Measurements from ENCODE around the gene CYB5B. TPM values are rescaled to one million over a fixed set of nuclear protein-coding genes. Genes with fewer than 3 reads are reported as not detected.

Gene CYB5B
- 79.3 and 107 TPM in 2 replicates for total RNA-seq (2014; rRNA removed; shearing (Covaris generic))
- polyA plus RNA-seq (2014; cell fraction: nucleus; rRNA removed) = 33.5 and 41.9 TPM in 2 replicates

DNA sequence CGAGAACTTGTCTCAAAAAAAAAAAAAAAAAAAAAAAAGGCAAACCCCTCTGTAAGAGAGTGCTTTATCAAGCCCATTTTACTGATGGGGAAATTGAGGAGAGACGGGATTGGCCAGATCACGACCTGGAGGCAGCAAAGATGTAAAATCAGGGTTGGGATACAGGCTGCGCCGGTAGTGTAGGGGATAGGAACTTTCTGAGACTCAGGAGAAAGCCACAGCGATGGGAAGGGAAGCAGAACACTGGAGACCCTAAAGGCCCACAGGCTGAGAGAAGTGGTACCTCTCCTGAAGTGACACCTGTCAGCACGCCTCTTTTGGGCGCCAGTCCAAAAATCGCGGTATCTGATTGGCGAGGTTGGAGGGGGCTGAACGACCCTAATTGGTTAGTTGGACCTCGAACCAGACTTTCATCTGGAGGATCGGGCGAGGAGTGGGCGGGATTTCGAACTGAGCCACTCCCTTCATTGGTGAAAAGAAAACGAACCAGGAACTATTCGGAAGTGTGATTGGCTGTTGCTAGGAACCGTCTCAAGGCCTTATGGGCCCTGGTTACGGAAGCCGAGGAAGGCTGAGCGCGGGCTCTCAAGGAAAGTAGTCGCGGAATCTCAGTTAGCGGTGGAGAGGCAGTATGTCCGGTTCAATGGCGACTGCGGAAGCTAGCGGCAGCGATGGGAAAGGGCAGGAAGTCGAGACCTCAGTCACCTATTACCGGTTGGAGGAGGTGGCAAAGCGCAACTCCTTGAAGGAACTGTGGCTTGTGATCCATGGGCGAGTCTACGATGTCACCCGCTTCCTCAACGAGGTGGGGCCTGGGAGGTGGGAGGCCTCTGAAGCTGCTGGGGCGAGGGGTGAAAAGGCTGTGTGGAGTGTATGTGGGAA is at the start of gene CYB5B:
Gene CYB5B, plus strand, starts transcription at position 567 of the 882 bp plus-strand sequence. Its CDS starts 65 bp downstream, at position 632.
- DNase-seq (ENCODE audit: extremely low read depth, low read depth) = peak; percentile 95

GRCh38 chr16:69376393-69377059 is 47.9 kb upstream of the CYB5B start:
- DNase-seq (ENCODE audit: extremely low read depth, low read depth) = no peak

- DNase-seq (ENCODE audit: extremely low read depth, low read depth) = no peak
Measured at GRCh38 chr16:69378036-69378435, 46.4 kb upstream of the CYB5B start.

- no peak for DNase-seq (ENCODE audit: extremely low read depth, low read depth)
Measured at GRCh38 chr16:69378760-69379159, 45.7 kb upstream of the CYB5B start.

DNA sequence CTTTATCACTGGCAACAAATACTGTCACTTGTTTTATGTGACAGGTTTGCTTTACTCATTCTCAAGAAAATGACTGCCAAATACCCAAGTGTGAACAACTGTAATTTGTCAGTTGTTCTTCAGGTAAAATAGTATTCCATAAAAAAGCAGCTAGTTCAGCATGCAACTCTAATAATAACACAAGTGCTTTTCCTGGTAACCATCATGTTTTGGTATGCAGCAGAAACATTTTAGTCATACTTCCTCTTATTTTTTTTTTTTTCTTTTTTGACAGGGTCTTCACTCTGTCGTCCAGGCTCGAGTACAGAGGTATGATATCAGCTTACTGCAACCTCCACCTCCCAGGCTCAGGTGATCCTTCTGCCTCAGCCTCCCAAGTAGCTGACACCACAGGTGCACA is 43.2 kb upstream of the CYB5B start:
- no peak for DNase-seq (ENCODE audit: extremely low read depth, low read depth)

DNA sequence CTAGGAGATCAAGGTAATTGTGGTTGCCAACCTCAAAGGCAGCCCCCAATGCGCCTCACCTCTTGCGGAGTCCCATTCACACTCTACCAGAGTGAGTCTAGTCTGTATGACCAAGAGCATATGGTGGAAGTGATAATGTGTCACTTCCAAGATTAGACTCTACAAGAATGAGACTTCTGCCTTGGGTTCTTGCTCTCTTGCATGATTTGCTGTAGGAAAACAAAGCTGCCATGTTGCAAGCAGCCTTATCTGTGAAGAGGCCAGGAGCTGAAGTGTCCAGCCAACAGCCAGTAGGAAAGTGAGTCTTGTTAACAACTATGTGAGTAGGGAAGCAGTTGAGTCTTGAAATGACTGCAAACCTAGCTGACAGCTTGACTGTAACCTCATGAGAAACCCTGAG is 42.0 kb upstream of the CYB5B start:
- DNase-seq (ENCODE audit: extremely low read depth, low read depth) = no peak

GRCh38 chr16:69384974-69385373 is 39.4 kb upstream of the CYB5B start:
- no peak for DNase-seq (ENCODE audit: extremely low read depth, low read depth)

GRCh38 chr16:69386596-69386995 is 37.8 kb upstream of the CYB5B start:
- no peak for DNase-seq (ENCODE audit: extremely low read depth, low read depth)

- DNase-seq (ENCODE audit: extremely low read depth, low read depth) = peak; percentile 63
Measured at GRCh38 chr16:69393898-69394849, 30.2 kb upstream of the CYB5B start.

DNA sequence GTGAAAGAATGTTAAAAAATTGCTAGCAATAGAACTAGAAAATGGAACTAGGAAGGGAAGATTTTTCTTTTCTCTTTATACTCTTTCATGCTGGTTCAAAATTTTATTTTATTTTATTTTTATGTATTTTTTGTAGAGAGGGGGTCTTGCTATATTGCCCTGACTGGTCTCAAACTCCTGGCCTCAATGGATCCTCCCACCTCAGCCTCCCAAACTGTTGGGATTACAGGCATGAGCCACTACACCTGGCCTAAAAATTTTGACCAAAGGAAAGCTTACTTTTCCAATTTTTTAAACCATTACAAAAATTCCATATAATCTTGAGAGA is 28.6 kb upstream of the CYB5B start:
- DNase-seq (ENCODE audit: extremely low read depth, low read depth) = no peak

GRCh38 chr16:69396187-69397061 is 28.0 kb upstream of the CYB5B start:
- DNase-seq (ENCODE audit: extremely low read depth, low read depth) = peak; percentile 90

DNA sequence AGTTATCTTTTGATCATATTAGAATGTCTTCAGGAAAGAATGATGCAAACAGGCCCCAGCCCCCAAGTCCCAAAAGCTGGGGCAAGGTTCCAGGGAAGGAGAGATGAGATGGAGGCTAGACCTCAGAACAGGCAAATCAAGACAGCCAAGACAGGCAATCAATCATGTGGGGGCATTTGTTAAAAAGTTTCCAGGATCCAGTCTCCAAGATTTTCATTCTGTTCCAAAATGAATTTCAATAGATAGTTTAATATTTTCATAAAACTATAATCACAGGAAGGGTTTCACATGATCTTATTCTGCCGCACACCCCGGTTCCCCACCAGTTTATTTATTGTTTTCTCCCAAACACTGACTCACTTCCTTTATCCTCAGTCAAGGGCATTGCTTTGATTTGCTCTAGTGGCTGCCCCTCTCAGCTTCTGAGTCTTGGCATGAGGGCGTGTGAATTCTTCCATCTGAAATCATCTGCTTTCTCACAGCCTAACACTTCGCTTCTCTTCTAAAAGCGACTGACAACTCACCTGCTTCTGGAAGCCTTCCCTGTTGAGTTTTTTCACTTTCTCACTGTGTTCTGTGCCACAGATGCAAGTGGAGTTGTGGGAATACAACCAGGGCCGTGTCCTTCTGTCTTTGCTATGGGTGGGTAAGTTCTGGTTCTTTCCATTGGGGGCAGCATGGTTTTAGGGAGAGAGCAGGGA is 26.4 kb upstream of the CYB5B start:
- peak; percentile 84 for DNase-seq (ENCODE audit: extremely low read depth, low read depth)

DNA sequence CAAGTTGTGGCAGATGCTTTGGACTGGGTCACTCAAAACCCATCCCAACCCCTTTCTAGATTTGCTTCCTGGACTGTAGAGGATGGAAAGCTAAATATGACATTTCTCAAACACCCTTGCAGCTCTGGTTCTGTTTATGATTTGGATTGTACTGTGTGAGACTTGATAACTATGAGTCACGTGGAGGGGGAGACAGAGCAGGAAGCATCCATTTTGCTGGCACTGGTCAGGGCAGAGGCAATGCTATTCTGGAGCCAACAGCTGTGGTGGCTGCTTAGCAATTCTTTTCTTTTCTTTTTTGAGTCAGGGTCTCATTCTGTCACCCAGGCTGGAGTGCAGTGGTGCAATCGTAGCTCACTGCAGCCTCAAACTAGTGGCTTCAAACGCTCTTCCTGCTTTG is 25.1 kb upstream of the CYB5B start:
- DNase-seq (ENCODE audit: extremely low read depth, low read depth) = no peak

- no peak for DNase-seq (ENCODE audit: extremely low read depth, low read depth)
Measured at GRCh38 chr16:69402439-69402838, 22.0 kb upstream of the CYB5B start.

- DNase-seq (ENCODE audit: extremely low read depth, low read depth) = no peak
Measured at GRCh38 chr16:69404275-69404805, 20.1 kb upstream of the CYB5B start.

DNA sequence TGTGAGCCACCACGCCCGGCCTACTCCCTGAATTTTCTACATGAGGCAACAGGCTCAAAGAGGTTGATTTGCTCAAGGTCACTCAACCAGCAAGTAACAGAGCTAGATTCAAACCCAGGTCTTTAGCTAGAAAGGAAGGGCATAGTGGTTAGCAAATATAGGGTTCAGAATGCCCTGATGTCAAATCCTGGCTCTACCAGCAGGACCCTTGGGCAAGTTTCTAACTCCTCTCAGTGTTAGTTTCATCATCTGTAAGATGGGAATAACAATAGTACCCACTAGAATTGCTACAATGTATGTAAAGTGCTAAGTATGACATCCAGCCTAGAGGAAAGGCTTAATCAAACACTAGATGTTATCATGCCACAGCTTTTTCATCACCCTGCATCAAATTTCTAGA is 19.1 kb upstream of the CYB5B start:
- peak; percentile 70 for DNase-seq (ENCODE audit: extremely low read depth, low read depth)

- DNase-seq (ENCODE audit: extremely low read depth, low read depth) = peak; percentile 82
Measured at GRCh38 chr16:69405757-69406156, 18.7 kb upstream of the CYB5B start.

DNA sequence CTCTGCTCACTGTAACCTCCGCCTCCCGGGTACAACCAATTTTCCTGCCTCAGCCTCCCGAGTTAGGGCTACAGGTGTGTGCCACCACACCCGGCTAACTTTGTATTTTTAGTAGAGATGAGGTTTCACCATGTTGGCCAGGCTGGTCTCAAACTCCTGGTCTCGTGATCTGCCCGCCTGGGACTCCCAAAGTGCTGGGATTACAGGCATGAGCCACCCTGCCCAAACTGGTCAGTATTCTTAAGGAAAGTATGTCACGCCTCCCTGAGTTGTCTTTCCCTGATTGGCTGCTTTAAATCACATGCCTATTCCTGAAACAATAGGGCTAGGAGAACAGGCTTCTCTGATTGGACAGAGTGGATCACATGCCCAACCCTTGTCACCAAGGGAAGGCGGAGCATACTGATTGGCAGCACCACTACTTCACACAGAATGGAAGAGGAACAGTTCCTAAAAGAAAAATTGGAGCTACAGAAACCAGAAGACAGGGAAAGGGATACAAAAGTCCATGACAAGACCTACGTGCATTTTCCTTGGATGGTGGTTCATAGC is 17.6 kb upstream of the CYB5B start:
- no peak for DNase-seq (ENCODE audit: extremely low read depth, low read depth)
